ENCODE data around the gene C4orf50. TPM values are rescaled to one million over a fixed set of nuclear protein-coding genes. Genes with fewer than 3 reads are reported as not detected.

The C4orf50 gene
- total and polyA plus RNA-seq, 2 donors (not counting 1 experiment from before 2014, with no cell fraction given): 0.02 TPM; not detected in 1

GRCh38 chr4:5887361-5888221, 130.6 kb downstream of the C4orf50 start:
- no peak for ATAC-seq (ENCODE audit: low read depth)
- TF ChIP-seq EZH2 (IDR thresholded peaks at IDR 0.05; ENCODE audit: borderline replicate concordance, insufficient read depth, low read depth, low read length, poor library complexity, severe bottlenecking): no peak
- no peak for TF ChIP-seq CTCF (IDR thresholded peaks at IDR 0.05)
- H3K4me1 ChIP-seq (ENCODE audit: control insufficient read depth in 2 of 2, insufficient read depth in 2 of 2, low read length in 2 of 2): peaks cover 45 to 48% of the 10 kb centered on the region in 2 donors
- H3K79me2 ChIP-seq (ENCODE audit: control insufficient read depth, insufficient read depth, low read length): no peaks in the 10 kb centered on the region
- peaks cover 0 to 51% (median 0%) of the 10 kb centered on the region in 3 donors for H3K9me3 ChIP-seq (ENCODE audit: control extremely low read depth in 1 of 3, control insufficient read depth in 2 of 3, insufficient read depth in 1 of 3, low read length in 2 of 3)
- ChIA-PET CTCF (no interaction called here), POLR2A (interaction anchor here (0.6 kb wide), 1 partner anchor 1019 kb away, joined by 5 read pairs; no protein-coding TSS in a partner anchor)
- no peak overlapping the region for H3K4me3 ChIP-seq (ENCODE audit: control extremely low read depth in 1 of 5, extremely low read depth in 1 of 5, insufficient read depth in 1 of 5, low read depth in 2 of 5, low read length in 4 of 5)
- Mint-ChIP-seq H3K4me3 (peak overlapping the region; percentile 26), H3K27ac (no peak overlapping the region), H3K27me3 (peaks cover 40% of the 10 kb centered on the region), H3K9me3 (ENCODE audit: insufficient read depth) (no peaks in the 10 kb centered on the region), H3K4me1 (peaks cover 40% of the 10 kb centered on the region)
- no peak overlapping the region for H3K9ac ChIP-seq (ENCODE audit: low read length)
- H3K27me3 ChIP-seq (replicated peaks in 1 of 4; ENCODE audit: control extremely low read depth in 1 of 4, control insufficient read depth in 3 of 4, insufficient read depth in 4 of 4, low read length in 3 of 4): peaks cover 0 to 58% (median 32%) of the 10 kb centered on the region in 4 experiments
- DNase-seq: no peak
- H4K20me1 ChIP-seq (ENCODE audit: control insufficient read depth, insufficient read depth, low read length, poor library complexity, severe bottlenecking): no peaks in the 10 kb centered on the region
- intact Hi-C loops (cut with micrococcal nuclease): no loop called here
- H2AFZ ChIP-seq (ENCODE audit: insufficient read depth, low read depth, low read length, poor library complexity, severe bottlenecking): no peak overlapping the region
- 9% methylated on average over 48 of the region's 70 CpGs for WGBS (ENCODE audit: insufficient coverage)
- H3K4me2 ChIP-seq (replicated peaks; ENCODE audit: low read depth, low read length, poor library complexity, severe bottlenecking): peak overlapping the region; percentile 55
- no peak overlapping the region for H3K27ac ChIP-seq (ENCODE audit: low read length in 2 of 2)
- no peaks in the 10 kb centered on the region for H3K36me3 ChIP-seq (replicated peaks in 1 of 2; ENCODE audit: control extremely low read depth in 1 of 2, control insufficient read depth in 1 of 2, extremely low read depth in 1 of 2, insufficient read depth in 2 of 2, low read length in 1 of 2)

GRCh38 chr4:5887011-5887360, 131.2 kb downstream of the C4orf50 start:
- no peak for ATAC-seq (ENCODE audit: low read depth)
- Mint-ChIP-seq H3K27ac (no peak overlapping the region), H3K4me1 (peaks cover 40% of the 10 kb centered on the region), H3K4me3 (peak overlapping the region; percentile 26), H3K27me3 (peaks cover 41% of the 10 kb centered on the region), H3K9me3 (ENCODE audit: insufficient read depth) (no peaks in the 10 kb centered on the region)
- POLR2A ChIA-PET: no interaction called here
- H3K36me3 ChIP-seq (replicated peaks in 1 of 2; ENCODE audit: control extremely low read depth in 1 of 2, control insufficient read depth in 1 of 2, extremely low read depth in 1 of 2, insufficient read depth in 2 of 2, low read length in 1 of 2): no peaks in the 10 kb centered on the region
- CTCF ChIA-PET: no interaction called here
- H3K9ac ChIP-seq (ENCODE audit: low read length): no peak overlapping the region
- peak overlapping the region; percentile 55 for H3K4me2 ChIP-seq (replicated peaks; ENCODE audit: low read depth, low read length, poor library complexity, severe bottlenecking)
- H2AFZ ChIP-seq (ENCODE audit: insufficient read depth, low read depth, low read length, poor library complexity, severe bottlenecking): no peak overlapping the region
- H4K20me1 ChIP-seq (ENCODE audit: control insufficient read depth, insufficient read depth, low read length, poor library complexity, severe bottlenecking): no peaks in the 10 kb centered on the region
- intact Hi-C loops (cut with micrococcal nuclease): no loop called here
- TF ChIP-seq EZH2 (IDR thresholded peaks at IDR 0.05; ENCODE audit: borderline replicate concordance, insufficient read depth, low read depth, low read length, poor library complexity, severe bottlenecking): no peak
- no peak for TF ChIP-seq CTCF (IDR thresholded peaks at IDR 0.05)
- H3K4me1 ChIP-seq (ENCODE audit: control insufficient read depth in 2 of 2, insufficient read depth in 2 of 2, low read length in 2 of 2): peaks cover 45 to 48% of the 10 kb centered on the region in 2 donors
- DNase-seq: no peak
- H3K27me3 ChIP-seq (replicated peaks in 1 of 4; ENCODE audit: control extremely low read depth in 1 of 4, control insufficient read depth in 3 of 4, insufficient read depth in 4 of 4, low read length in 3 of 4): peaks cover 0 to 55% (median 31%) of the 10 kb centered on the region in 4 experiments
- no peaks in the 10 kb centered on the region for H3K79me2 ChIP-seq (ENCODE audit: control insufficient read depth, insufficient read depth, low read length)
- no peak overlapping the region for H3K4me3 ChIP-seq (ENCODE audit: control extremely low read depth in 1 of 5, extremely low read depth in 1 of 5, insufficient read depth in 1 of 5, low read depth in 2 of 5, low read length in 4 of 5)
- H3K27ac ChIP-seq (ENCODE audit: low read length in 2 of 2): no peak overlapping the region
- H3K9me3 ChIP-seq (ENCODE audit: control extremely low read depth in 1 of 3, control insufficient read depth in 2 of 3, insufficient read depth in 1 of 3, low read length in 2 of 3): peaks cover 0 to 48% (median 0%) of the 10 kb centered on the region in 3 donors
- WGBS (ENCODE audit: insufficient coverage): 48% methylated on average over 8 of the region's 8 CpGs
